Urothelium cell line (cell line): ENCODE results near the gene RPL31.
A peak's percentile ranks its signal among the peaks of the same experiment; 100 is the strongest.

Experiments used
- DNase-seq: peaks from one replicate; pipeline ENCODE4 v3.0.0; 2011; ENCODE audit warnings: low spot score, mixed read lengths
- FAIRE-seq: peaks from 2 replicates; lab custom pipeline; 2011; peaks lifted over from hg19 to GRCh38; lab: Jason Lieb, UNC

The RPL31 gene

GRCh38 chr2:100992262-100992661, 9.8 kb upstream of the RPL31 start:
- DNase-seq (no peak), FAIRE-seq (peak; percentile 27)

GRCh38 chr2:100993294-100993693, 8.8 kb upstream of the RPL31 start:
- DNase-seq, result no peak
- FAIRE-seq, result no peak

- FAIRE-seq (no peak), DNase-seq (no peak)
Measured at GRCh38 chr2:100995309-100996075, 6.6 kb upstream of the RPL31 start.

DNA sequence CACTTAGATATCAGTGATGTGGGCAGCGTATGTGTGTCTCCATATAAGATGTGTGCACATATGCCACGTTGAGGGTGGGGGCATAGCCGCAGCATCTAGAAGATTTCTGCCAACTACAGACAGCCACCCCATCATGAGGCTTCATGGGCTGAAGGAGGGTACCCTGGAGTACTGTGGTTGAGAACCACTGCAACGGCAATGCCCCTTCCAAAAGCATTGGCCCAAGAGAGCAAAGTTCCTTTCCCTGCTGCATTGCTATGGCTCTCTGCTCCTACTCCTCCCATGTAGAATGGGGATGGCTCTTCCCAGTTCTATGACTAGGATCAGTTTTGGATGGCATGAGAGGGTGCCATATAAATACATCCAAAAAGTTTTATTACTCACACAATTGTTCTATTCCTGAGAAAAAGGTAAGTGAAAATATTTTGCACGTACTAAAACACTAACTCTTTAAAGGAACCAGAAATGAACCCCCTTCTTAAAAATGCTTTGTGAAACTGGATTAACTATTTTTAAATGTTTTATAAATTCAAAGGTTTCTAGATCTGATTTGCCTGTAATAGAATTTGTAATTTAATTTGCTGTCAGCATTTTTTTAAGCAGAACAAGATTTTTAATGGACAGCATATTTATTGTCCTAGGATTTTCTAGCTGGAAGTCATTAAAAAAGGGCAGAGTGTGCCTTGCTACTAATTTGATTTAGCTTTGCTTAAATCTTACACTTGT, 4.4 kb upstream of the RPL31 start:
- DNase-seq, result no peak
- no peak for FAIRE-seq

DNA sequence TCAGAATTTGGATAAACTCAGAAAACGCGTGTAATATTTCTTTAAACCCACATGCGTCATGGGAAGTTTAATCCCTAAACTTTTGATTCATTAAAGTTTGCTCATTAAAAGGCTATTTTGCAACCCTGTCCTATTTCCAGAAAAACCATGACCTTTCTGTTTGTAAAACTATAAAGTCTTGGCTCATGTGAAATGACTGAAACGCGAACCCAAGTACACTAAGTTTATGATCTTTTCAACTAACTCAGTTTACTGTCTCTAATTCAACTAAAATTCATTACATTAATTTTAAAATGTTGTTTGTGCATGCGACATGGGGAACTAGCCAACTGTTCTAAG, 3.9 kb upstream of the RPL31 start:
- DNase-seq, result no peak
- FAIRE-seq, result no peak

DNA sequence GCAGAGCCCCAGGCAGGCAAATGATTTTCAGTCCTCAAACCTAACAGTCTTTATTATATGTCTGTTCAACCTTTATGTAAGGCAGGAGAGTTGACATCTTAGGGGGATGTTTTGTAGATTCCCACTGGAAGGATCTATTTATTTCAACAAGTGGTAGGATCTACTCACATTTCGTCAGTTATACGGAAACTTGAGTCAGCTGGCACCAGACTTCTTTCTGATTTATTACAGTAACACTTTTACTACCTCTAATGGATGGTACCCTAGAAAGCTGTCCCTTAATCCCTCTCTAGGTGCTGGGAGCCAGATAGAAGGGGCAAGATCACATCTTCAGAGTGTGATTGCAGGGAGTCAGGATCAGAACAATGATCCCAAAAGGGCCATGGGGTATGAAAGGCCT, 2.1 kb upstream of the RPL31 start:
- FAIRE-seq (no peak), DNase-seq (no peak)

- DNase-seq, result peak; percentile 35
- FAIRE-seq, result no peak
Measured at GRCh38 chr2:101002562-101003277, 631 bp downstream of the RPL31 start.

DNA sequence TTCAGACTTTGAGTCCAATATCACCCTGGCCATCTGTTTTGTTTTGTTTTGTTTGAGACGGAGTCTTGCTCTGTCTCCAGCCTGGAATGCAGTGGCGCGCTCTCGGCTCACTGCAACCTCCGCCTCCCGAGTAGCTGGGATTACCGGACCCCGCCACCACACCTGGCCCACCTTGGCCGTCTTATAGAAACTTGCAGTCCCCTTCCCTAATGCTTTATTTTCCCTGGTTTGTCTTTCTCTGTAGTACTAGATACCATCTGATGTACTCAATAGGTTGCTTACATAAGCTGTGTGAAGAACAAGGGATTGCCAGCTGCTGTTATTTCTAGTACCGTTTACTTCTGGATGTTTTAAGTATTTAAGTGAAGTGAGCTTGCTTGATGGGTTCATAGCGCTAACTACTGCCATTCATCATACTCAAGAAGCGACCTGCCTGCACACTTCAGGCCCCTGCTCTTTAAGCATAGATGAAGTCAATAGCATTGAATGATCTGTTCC, 1.2 kb downstream of the RPL31 start:
- DNase-seq, result no peak

DNA sequence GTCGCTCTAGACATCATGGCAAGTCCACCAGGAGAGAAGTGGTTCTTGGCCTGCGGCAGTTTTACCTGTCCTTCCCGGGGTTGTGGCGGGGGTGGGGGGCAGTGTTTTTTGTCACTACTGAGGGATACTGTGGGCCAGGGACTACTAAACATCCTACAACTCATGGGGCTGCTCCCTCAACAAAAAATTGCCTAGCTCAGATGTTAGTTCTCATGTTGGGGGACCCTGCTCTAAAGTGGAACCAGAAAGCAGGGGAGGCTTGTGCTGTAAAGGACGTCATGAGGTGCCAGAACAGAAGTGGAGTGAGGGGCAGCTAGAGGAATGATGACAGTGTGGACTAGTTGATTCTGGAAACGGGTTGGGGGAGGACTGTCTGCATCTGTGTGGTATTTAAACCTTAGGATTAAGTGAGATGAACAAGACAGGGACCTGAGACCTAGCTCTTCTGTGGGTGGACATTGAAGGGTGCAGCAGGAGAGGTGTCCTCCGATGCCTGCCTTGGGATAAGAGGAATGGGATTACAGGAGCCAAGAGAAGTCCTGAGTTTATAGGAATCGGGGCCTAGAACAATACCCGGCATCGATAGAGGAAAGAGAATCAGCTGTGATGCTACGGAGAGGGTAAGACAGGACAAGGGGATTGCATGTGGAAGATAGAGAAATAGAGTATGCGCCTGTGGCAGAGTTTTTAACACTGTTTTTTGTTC, 2.7 kb downstream of the RPL31 start:
- no peak for FAIRE-seq
- DNase-seq, result no peak

More for the DNA sequence above, 1.2 kb downstream of the RPL31 start:
- FAIRE-seq, result no peak

GRCh38 chr2:101006065-101006715, 4.1 kb downstream of the RPL31 start:
- DNase-seq (no peak), FAIRE-seq (no peak)

DNA sequence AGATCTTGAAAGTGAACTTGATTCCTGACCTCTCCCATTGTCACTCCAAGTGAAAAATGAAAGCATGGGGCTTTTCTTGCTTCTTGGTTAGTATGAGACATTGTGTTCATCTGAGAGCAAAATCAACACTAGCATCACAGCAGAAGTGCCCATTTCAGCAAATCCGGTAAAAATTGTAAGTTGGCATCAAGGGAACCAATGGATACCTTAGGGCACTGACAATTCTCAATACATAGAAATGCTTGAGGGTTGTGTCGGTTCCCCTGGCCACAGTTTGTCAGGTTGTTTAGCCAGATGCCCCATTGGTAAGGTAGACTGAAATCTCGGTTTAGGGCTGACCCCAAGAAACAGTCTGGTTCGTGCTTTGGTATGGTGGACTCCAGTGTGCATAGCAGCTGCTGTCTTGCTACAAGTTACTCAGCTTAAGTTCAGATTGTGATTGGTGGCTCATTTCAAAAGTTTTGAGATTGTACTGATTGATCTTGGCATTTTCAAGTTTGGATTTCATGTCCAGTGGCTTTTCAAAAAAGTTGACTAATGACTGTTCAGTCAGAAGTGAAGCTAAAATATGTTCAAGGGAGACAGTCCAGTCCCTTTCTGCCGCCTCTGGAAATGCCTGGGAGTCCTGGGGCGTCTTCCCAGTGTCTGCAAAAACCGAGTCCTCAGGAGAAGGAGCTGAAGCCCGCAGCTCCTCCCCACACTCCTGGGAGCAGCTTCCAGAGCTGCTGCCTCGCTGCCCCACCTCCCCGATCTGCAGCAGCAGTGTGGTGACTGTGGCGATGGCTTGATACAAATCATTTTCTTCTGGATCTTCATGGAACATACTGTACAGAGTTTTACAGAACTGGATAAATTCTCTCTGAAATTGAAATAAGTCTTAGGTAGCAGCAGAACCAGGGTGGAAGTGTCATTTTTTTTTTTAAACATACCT, 5.6 kb downstream of the RPL31 start:
- DNase-seq (no peak), FAIRE-seq (no peak)

DNA sequence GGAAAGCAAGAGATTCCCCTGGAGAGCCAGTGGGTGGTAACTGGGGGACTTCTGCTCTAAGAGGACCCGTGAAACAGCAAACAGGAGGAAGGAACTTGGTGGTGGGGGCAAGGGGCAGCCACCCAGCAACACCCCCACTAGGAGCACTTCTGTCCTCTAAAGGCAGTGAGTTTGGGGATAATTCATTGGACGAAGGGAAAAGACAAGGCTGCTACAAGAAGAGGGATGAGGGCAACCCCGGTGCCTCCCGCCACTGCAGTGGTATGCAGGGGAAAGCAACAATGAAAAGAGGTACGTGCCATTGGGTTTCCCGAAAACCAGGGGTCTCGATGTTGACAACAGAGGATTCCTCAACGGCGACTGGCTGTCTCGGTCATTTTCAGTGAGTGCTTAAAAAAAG, 9.1 kb downstream of the RPL31 start:
- DNase-seq (no peak), FAIRE-seq (no peak)

DNA sequence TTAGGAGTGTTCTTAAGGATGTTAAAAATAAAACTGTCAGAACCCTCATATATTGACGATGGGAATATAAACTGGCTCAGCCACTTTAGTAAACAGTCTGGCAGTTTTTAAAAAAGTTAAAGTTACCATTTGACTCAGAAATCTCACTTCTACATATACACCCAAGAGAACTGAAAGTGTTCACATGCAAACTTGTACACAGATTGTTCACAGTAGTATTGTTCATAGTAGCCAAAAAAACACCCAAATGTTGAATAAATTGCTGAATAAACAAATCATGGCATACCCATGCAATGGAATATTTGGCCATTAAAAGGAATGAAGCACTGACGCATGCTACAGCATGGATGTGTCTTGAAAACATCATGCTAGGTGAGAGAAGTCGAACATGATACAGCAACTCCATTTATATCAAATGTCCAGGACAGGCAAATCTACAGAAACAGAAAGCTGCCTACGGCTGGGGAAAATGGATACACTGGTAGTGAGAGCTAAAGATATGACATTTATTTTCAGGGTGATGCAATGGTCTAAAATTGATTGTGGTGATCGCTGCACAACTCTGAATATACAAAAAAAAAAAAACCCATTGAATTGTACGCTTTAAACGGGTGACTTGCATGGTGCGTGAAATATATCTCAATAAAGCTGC, 10.1 kb downstream of the RPL31 start:
- FAIRE-seq (peak; percentile 20), DNase-seq (no peak)

- FAIRE-seq (no peak), DNase-seq (peak; percentile 55)
Measured at GRCh38 chr2:101012706-101013181, 10.7 kb downstream of the RPL31 start.

DNA sequence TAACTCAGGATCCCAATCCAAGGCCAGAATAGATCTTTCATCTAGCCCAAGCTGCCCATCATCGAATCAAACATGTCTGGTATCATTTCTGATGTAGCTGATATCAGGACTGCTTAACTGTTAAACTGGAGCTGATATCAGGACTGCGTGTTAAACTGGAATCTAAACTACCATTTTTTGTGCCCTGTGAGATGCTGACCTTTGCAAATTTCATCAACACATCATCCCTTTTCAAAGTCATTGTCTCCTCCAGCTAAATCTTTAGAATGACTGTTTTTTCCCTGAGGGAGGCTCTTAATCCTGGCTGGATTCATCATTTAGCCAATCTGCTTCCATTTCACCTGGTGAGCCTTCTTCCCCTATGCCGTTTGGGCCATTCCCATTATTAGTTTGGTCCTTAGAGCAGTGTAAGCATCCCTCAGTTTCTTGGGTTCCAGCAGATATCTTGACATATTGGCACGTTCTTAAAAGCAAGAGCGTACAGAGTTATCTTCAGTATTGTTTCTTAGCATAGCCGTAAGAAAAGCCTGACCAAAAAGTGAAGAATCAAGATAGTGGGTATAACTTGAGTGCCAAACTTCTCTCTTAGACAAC, 12.3 kb downstream of the RPL31 start:
- DNase-seq (no peak), FAIRE-seq (no peak)

DNA sequence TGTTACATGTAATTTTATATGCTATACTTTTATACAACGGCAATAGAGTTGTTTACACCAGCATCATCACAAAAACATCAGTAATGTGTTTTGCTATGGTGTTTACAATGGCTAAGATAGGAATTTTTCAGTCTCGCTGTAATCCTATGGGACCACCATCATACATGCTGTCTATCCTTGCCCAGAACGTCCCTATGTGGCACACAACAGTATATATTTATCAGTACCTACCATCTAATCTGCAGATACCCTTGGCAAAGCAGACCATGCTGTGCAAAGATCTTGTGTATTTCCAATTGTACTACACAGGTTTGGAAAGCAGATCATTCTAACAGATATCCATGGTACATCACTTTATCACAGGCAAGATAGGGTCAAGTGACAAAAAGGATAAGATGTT, 15.3 kb downstream of the RPL31 start:
- DNase-seq (no peak), FAIRE-seq (no peak)

GRCh38 chr2:101018934-101019333, 16.8 kb downstream of the RPL31 start:
- DNase-seq, result no peak
- no peak for FAIRE-seq

DNA sequence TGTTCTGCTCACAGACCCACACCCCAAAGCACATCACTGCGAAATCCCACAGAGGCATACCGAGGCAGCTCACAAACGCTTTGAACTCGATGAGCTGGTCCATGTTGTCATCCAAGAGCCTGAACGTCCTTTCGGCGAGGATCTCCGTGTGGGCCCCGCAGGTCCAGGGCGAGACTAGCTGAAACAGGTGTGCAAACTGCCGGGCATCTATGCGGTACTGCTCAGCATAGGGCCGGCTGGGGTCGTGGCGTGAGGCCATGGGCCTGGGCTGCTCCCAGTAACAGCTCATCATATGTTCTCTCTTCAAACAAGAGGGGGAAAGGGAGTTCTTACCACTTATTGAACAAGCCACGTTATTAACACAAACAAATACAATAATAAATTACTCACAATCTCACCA, 20.1 kb downstream of the RPL31 start:
- no peak for FAIRE-seq

More for the DNA sequence above, 20.1 kb downstream of the RPL31 start:
- DNase-seq, result no peak
